HG02610 (cell line): ENCODE data around the gene ACOX1.

Experiments
- ATAC-seq: cut with Tn5 transposase; IDR thresholded peaks from one replicate; pipeline ENCODE4 v1.9.1; 2021; ENCODE audit warnings: mild to moderate bottlenecking, moderate library complexity; ENCODE audit not compliant: unreplicated experiment

ACOX1 gene

DNA sequence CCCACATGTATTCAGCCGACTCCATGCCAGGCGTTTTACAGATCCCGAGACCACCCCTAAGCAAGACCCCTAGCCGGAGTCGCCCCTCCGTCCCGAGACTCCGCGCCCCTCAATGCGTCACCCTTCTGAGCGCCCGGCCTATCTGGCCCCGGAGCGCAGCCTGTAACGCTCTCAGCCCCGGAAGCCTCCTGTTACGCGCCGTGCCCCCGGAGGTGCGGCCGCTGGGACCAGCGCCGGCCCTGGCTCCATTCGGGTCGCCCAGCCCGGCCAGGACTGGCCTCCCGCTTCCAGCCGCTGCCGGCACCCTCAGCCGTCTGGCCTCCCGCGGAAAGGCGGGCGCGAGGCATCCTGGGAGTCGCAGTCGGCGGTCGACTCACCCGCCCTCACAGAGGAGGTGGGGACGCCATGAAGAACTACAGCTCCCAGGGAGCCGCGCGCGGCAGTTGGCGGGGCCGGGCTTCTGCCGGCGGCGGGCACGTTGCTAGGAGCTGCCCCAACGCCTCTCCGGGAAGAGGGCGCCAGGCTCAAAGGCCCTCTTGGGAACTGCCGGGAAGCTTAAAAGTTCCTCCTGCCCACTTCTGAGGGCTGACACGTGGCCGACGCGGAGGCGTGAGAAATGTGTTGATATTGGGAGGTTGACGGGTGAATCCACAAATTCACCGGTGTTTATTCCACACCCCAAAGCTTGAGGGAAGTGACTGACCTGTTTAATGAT, 38.1 kb downstream of the ACOX1 start, which contains the start of gene FBF1:
Gene FBF1, minus strand, starts transcription at position 316 of the 715 bp plus-strand sequence. CDS start 2,893 bp downstream, outside the sequence.
- peak; percentile 99 for ATAC-seq

DNA sequence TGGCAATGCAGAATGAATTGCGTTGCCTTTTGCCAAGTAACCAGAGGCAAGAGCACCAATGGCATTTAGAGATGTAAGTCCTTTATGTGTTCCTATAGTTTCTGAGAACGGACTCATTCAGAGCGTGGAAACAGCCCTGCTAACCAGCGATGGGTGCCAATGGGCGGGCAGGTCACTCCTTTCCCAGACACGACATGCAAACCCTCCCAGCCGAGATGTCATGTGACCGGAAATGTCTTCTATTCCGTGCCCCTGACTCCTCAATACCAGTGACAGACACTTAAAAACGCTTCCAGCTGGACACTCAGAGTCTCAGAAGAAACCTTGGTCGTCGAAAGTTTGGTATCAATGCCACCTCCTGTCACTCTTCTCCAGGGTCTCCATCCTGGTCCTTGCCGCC, 41.3 kb downstream of the ACOX1 start:
- no peak for ATAC-seq

DNA sequence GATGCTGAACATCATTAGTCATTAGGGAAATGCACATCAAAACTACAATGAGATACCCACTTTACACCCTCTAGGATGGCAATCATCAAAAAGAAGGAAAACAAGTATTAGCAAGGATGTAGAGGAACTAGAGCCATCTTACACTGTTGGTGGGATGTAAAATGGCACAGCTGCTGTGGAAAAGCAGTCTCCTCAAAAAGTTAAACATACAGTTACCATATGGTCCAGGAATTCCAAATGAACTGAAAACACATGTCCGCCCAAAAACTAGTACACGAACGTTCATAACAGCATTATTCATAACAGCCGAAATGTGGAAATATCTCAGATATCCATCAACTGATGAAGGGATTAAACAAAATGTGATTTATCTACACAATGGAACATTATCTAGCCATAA, 45.2 kb downstream of the ACOX1 start:
- ATAC-seq: no peak

DNA sequence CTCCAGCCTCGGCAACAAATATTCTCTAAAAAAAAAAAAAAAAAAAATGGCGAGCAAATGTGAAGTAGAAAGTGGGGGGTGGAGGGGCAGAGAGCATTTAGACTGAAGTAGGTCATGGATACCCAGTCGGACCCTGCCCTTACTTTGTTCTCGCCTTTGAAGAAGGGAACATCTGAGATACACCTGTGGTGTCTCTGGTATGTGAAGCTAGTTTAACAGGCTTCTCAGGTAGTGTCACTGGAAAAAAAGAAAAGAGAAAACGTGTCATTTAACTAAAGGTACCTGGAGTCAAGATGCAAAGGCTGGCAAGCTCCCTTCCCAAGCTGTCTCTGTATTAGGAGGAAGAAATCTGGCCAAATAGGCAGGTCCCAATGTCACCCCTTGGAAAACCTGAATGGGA, 46.1 kb downstream of the ACOX1 start:
- no peak for ATAC-seq

DNA sequence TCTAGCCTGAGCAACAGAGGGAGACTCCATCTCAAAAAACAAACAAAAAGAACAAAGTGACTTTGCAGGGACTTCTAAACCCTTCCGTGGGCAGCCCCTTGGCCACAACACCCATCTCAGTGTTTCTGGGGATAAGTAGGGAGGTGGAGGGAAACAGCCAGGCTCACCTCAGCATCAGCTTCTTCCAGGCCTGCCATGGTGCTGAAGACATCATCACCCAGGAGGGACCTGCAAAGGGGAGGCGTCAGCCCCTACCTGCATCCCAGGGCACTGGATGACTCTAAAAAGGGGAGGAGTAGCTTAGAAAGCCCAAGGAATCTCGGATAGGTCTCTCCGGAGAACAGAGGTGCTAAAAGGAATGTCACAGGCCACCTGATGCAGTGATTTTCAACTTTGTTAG, 47.9 kb downstream of the ACOX1 start:
- no peak for ATAC-seq

DNA sequence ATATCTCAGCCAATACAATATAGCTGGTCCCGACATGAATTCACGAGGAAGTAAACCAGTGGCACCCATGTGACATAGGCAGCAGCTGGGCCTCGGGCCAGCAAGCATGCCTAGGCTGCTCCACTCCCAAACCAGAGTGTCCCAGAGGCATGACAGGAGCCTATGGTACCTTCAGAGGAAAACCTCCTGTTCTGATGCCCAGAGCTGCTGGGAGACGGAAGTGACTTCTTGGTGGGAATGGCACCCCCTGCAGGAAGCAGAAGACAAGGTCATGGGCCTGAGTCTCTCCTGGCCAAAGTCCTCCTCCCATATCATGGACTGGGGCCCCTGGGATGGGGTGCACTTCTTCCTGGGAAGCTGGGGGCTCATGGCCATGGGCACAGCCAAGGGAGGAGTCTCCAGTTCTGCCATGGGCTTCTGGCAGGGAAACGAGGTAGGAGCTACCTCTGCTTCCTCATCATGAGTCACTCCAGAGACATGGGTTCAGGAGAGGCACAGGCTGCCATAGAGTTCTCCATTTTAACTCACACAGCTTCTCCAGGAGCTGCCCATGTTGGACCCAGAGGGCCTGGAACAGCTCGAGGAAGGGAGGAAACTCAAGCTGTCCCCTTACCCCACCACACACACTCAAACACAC, 51.6 kb downstream of the ACOX1 start:
- no peak for ATAC-seq

DNA sequence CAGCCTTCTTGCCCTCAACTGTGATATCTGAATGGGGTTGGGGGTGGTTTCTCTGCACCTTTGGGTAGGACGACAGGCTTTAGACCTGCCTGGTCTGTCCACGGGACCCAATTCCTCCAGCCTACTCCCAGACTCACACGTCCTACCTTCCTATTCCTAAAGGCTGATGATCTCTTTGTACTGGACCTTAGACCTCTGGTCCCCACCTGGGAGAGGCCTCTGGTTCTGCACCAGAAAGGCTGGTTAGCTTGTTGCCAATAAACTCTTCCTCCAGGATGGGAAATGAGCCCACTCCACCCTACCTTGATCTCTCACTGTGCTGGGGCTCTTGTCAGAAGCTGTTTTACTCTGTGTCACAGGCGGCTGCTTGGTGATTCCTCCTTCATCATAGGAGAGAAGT, 52.5 kb downstream of the ACOX1 start:
- no peak for ATAC-seq

DNA sequence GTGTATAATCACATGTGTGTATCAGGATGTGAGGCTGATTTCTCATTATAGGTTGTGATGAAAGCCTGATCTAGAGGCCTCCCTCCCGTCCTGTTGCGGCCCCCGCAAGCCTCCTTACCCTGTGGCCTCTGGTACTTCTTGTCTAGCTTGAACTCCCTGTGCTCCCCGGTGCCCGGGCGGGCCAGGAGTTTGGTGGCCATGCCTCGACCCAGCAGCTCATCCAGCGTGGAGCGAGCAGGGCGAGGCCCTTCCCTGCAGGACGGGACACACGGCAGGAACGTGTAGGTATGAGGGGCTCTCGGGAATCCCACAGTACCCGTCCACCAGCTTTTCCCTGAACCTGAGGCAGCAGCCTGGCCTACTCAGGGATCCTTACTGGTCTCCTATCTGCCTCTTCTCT, 53.1 kb downstream of the ACOX1 start:
- ATAC-seq: no peak

DNA sequence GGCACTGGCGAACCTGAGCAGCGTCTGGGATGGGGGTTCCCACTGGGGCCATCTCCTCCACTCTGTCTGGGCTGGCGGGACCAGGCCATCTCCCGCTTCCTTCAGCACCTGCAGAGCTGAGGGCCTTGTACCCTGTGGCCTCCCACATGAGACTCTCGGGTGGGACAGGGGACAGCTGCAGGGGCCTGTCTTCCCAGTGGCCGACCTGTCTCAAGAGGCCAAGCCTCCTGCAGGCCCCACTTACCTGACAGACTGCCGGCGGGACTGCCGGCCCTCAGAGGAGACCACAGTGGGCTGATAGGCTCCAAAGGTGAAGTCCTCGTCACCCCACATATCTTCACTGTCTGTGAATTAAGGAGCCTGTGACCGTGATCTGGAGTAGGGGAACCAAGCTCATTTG, 53.9 kb downstream of the ACOX1 start:
- no peak for ATAC-seq

DNA sequence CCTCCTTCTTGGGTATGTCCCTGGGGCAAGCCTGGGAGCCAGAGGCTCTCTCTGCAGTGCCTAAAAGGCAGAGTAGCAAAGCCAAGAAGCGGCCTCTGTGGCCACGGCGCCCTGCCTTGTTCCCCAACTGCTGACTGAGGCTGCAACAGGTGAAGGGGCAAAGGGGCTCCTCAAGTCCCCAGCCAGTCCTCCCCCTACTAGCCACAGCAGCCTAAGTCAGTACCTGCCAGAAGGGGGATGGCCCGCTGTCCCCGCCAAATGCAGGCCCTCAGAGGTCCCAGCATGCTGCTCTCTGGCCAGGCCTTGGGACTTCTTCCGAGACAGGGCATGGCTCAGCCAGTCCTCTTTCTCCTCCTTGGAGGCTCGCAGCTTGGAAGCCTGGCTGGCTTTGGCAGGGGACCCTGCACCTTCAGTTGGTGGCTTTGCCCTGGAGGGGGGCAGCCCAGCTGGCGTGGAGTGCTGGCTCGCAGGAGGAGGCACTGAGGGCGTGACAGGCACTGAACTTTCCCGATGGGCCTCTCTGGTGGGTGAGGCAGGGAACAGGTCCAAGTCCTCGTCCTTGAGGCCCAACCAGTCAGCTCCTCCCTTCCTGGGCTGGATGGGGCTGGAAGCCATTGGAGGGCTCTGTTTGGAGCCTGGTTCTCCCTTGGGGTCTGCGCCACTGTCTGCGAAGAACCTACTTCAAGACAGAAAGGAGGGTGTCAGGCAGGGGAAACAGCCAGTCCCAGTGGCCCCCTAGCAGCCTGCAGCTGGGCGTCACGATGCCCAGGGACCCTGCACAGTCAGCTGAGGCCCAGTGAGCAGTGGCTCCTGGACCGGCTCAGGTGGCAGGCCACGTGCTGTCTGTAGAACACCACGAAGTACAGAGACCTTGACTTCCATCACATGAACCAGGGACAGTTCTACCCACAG, 55.7 kb downstream of the ACOX1 start:
- no peak for ATAC-seq

DNA sequence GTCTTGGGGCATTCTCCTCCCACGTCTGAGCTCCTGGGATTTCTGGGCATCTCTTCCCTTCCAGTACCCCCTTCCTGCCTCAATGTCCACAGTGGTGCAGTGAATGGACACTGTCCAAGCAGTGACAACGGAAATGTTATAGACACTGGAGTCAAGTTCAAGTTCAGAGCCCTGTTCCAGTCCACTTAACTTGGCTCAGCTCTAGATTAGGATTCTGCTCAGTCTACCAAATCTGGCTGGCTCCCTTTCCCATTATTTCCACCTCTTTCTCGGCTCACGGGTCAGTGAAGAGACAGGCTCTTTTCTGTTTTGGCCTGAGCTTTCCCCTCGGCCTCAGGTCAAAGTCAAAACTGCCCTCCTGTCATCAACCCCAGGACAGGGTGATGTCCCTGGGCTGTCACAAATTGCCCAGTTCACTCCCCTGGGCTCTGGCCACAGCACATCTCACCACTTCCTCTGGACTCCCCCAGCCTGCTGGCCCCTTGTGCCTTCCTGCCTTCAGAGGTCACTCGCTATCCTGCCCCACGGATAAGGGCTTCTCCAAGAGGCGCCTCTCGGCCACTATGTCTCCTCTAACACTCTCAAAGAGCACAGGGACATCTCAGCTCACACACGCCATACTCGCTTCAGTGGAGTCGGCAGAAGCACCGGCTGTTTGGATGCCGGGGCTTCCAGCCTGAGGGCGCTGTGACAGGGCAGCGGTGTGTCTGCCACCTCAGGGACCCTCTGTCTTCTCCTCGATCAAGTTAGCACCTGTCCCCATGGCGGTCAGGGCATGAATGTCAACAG, 56.6 kb downstream of the ACOX1 start:
- no peak for ATAC-seq

DNA sequence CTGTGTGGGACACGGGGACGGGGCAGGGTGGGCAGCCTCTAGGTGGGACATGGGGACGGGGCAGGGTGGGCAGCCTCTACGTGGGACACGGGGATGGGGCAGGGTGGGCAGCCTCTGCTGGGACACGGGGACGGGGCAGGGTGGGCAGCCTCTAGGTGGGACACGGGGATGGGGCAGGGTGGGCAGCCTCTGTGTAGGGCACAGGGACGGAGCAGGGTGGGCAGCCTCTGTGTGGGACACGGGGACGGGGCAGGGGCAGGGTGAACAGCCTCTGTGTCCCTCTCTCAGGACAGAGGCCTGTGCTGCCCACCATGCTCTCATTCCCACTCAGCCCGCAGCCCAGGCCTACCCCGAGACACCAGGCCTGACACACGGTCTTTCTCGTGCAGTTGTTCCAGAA, 57.4 kb downstream of the ACOX1 start:
- ATAC-seq: no peak

DNA sequence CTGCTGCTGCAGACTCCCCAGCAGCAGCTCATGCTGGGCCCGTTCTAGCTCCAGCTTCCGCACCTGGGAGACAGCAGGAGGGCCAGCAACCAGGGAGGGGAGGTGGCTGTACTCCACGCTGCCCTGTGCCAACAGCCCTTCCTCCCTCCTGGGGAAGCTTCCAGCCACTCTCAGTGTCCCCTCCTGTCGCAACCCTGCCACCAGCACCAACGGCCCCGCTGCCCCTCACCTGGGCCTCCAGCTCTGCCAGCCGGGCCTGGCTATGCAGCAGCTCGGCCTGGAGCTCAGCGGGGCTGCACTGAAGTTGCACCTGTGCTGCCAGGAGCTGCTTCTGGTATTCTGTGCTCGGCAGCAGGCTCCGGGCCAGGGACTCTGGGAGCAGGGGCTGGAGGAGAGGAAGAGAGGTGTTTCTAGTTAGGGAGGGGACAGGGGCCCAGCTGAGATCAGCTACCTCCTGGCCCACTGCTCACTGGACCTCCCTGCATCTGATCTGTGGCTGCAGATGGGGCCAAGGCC, 58.9 kb downstream of the ACOX1 start:
- no peak for ATAC-seq

DNA sequence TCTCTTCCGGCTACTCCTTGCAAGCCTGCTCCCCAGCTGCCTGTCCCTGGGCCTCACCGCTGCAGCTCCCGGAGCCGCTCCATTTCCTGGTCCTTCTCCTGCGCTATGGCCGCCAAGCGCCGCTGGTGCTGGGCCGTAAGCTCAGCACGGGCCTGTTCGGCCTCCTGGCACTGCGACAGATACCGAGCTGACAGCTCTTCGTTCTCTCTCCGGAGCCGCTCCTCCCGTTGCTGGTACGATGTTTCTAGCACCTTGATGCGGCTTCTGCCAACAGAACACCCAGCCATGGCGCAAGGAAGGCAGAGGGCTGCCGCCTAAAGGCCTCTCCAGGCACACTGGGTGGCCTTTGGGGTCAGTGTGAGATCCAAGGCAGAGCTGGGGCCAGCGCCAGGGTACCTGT, 59.4 kb downstream of the ACOX1 start:
- ATAC-seq: no peak

DNA sequence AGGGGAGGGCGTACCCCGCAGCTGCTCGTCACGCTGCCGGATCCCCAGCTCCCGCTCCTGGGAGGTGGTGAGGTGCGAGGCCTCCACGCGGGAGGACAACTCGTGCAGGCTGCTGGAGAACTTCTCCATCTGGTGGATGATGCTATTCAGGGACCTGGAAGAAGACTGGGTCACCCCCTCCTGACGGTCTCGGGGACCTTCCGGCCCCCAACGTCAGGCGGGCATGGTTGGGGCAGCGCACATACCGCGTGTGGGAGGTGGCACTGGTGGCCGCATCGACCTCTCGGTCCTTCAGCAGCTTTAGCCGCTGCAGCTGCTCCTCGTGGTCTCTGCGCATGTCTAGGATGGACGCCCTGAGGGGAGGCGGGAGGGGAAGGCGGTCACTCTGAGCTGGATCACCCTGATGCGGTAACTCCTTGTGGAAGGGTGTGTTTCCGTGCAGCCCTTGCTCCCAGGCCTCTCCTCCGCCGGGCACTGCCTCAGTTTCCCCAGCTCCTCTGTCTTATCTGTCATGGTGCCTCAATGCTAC, 61.0 kb downstream of the ACOX1 start:
- no peak for ATAC-seq

DNA sequence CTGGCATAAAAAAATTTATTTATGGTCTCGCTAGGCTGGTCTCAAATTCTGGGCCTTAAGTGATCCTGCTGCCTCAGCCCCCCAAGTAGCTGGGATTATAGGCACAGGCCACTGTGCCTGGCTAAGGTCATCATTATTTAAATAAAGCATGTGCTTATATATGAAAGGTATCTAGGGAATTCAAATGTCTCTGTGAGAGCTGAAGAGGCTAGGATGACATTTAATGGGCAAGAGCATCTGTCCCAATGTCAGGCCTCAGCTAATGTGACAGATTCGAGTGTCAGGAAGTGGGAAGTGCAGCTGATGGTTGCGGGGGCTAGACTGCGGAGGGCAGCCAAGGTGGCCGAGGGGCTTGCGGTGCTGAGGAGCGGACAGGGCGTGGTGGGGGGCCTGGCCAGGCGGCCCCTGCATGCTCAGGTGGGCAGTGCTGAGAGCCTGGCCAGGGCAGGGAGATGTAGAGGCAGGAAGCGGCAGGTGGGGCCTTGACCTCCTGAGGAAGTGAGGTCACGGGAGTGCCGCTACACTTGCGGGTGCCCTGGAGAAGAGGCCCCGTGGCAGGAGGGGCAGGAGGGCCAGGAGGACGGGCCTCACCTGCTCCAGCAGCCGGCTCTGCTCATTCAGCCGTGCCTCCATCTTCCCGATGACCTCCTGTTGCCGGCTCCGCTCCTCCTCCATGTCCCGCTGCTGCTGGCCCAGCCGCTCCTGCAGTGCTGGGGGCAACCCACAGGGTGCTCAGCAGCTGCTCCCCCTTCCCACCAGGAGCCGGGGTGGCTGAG, 61.6 kb downstream of the ACOX1 start:
- ATAC-seq: no peak

DNA sequence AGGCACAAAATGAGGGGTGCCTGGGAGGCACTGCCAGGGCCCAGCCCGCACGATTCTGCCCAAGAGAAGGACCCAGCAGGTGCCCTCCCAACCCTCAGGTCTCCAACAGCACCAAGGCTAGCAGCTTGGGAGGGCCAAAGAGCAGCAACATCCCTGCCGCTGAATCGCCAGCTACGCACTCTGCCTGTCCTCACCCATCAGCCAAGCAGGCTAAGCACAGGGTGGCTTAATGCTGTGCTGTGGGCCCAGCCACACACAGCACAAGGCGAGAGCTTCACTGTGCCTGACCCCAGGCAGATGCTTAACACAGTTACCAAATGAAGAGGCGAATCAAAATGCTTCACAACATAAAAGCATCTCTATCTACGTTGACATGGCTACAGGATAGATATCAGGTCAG, 63.7 kb downstream of the ACOX1 start:
- ATAC-seq: no peak

DNA sequence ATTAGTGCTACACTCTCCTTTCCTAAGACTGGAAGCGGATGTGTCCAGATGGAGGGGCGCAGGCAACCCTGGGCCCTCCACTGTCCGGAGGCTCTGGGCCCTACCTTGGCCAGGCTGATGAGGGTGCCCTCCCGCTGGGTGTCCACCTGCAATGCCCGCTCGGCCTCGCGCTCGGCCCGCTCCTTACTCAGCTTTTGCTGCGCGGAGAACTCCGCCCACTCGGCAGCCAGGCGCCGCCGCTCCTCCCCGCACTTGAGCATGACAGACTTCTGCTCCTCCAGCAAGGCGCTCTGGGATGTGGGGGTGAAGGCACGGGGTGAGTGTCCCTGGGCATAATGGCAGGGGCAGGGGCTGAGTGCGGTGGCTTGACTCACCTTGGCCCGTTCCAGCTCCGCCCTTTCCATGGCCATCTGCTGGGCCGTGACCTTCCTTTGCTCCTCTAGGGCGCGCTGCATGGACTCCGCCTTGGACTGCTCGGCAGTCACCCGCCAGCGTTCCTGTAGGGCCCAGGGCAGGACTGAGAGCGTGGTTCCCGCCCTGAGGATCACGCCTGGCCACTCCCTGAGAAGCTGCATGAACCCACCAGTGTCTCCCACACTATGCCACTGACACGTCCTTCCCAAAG, 64.2 kb downstream of the ACOX1 start:
- ATAC-seq: no peak

DNA sequence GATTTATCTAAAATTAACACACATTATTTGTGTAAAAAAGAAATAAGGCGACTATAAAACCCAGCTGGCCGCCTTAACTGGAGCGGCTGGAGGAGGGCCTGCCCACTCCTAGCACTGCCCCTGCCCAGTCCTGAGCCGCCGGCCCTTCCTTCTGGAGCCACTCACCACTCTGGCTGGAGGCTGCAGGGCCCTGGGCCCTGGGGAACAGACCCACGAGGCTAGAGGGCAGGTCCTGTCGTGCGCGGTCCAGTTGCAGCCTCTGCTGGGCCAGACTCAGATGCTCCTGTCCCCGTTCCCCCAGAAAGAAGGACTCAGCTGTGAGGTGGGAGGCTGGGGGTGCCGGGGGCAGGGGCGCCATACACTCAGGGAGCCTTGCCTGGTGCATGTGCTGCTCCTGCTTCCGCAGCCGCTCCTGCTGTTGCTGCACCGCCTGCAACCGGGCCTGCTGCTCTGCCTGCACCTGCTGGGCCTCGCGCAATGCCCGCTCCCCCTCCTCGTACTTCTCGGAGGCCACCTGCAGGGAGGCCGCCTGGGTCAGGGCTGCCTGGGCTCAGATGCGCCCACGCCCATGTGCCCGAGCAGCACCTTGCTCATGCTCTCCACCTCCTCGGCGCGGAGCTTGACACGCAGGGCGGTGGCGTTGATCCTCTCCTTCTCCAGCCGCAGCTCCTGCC, 65.3 kb downstream of the ACOX1 start:
- no peak for ATAC-seq
